OCI-LY1 (cell line): ENCODE measurements around the gene EEF2K.
A peak's percentile ranks its signal among the peaks of the same experiment; 100 is the strongest.

Experiments used
- H2AFZ ChIP-seq: fragments of 200-600 bp; sonication (generic), shearing (Covaris generic); 2 replicates; pipeline ENCODE4 v1.6.0; 2014; ENCODE audit warnings: antibody characterized with exemption, mild to moderate bottlenecking, low read length
- H3F3A ChIP-seq: fragments of 200-600 bp; sonication (generic), shearing (Covaris generic); 2 replicates; pipeline ENCODE4 v1.6.0; 2014; ENCODE audit warnings: mild to moderate bottlenecking, antibody characterized with exemption, low read length, moderate library complexity; ENCODE audit not compliant: insufficient read depth
- H3K27ac ChIP-seq: fragments of 200-600 bp; sonication (generic); 2 replicates; pipeline ENCODE4 v1.5.1; 2014; ENCODE audit warnings: low read length, mixed run types, mild to moderate bottlenecking, low read depth; ENCODE audit not compliant: poor library complexity, severe bottlenecking
- H3K27me3 ChIP-seq: fragments of 200-600 bp; sonication (generic); 2 replicates; pipeline ENCODE4 v1.6.0; 2014; ENCODE audit warnings: antibody characterized with exemption, mild to moderate bottlenecking, low read length, moderate library complexity; ENCODE audit not compliant: insufficient read depth
- H3K36me3 ChIP-seq: fragments of 200-600 bp; sonication (generic); 2 replicates; pipeline ENCODE4 v1.6.1; 2014; ENCODE audit warnings: mild to moderate bottlenecking, antibody characterized with exemption, low read length, moderate library complexity, mixed read lengths; ENCODE audit not compliant: insufficient read depth
- H3K4me1 ChIP-seq: fragments of 200-600 bp; sonication (generic); 2 replicates; pipeline ENCODE4 v1.5.1; 2014; ENCODE audit warnings: mild to moderate bottlenecking, low read length, moderate library complexity; ENCODE audit not compliant: insufficient read depth, severe bottlenecking
- H3K4me2 ChIP-seq: fragments of 200-600 bp; sonication (generic), shearing (Covaris generic); 2 replicates; pipeline ENCODE4 v1.6.1; 2014; ENCODE audit warnings: low read length
- H3K4me3 ChIP-seq: fragments of 200-600 bp; sonication (generic); 2 replicates; pipeline ENCODE4 v1.5.1; 2014; ENCODE audit warnings: low read length, low read depth, mild to moderate bottlenecking, mixed read lengths; ENCODE audit not compliant: poor library complexity, severe bottlenecking
- H3K79me2 ChIP-seq: fragments of 200-600 bp; shearing (Covaris generic); 2 replicates; pipeline ENCODE4 v1.6.1; 2016; ENCODE audit warnings: mixed run types, low read length, mixed read lengths; ENCODE audit not compliant: insufficient read depth
- H3K9ac ChIP-seq: fragments of 200-600 bp; sonication (generic), shearing (Covaris generic); 2 replicates; pipeline ENCODE4 v1.6.1; 2014; ENCODE audit warnings: mild to moderate bottlenecking, low read length, mixed read lengths
- H3K9me2 ChIP-seq: fragments of 200-600 bp; sonication (generic), shearing (Covaris generic); 2 replicates; pipeline ENCODE4 v1.6.1; 2014; ENCODE audit warnings: low read depth, mild to moderate bottlenecking, low read length, mixed read lengths
- H3K9me3 ChIP-seq: fragments of 200-600 bp; shearing (Covaris generic); 2 replicates; pipeline ENCODE4 v1.6.1; 2014; ENCODE audit warnings: low read length, mixed read lengths
- H4K20me1 ChIP-seq: fragments of 200-600 bp; sonication (generic), shearing (Covaris generic); 2 replicates; pipeline ENCODE4 v1.6.0; 2016; ENCODE audit warnings: mild to moderate bottlenecking, low read length; ENCODE audit not compliant: insufficient read depth
- EZH2 ChIP-seq: fragments of 200-600 bp; sonication (generic), shearing (Covaris generic); IDR thresholded peaks from 2 replicates; pipeline ENCODE4 v1.8.0; 2017; ENCODE audit warnings: borderline replicate concordance, mixed run types, mild to moderate bottlenecking, antibody characterized with exemption, low read length, moderate library complexity, mixed read lengths
- TF ChIP-seq, protein P1 (sequence below): fragments of 200-600 bp; sonication (generic), shearing (Covaris generic); IDR thresholded peaks from 2 replicates; pipeline ENCODE4 v1.5.1; 2017; ENCODE audit warnings: mild to moderate bottlenecking, antibody characterized with exemption, low read length, moderate library complexity, mixed read lengths

Gene EEF2K

DNA sequence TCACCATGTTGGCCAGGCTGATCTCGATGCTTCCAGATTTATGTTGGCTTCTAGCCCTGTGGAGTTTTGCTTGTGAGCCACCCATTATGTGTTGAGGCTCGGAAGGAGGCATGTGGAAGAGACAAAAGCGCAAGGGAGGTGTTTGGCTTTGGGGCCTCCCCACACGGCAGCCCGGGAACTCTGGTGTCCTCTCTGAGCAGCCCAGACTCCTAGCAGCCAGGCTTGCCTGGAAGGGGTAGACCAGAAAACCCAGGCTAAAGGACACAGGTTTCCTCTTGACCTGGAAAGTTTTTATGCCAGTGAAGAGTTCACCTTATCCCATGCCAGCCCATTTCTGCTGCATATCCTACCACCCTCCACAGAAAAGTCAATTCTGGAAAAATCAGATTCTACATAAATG, 22.7 kb upstream of the EEF2K start:
- Histone ChIP-seq H3K27ac (no peak overlapping the region), H3K36me3 (no peaks in the 10 kb centered on the region), H3K4me3 (no peak overlapping the region), H2AFZ (no peak overlapping the region), H3K9me3 (no peaks in the 10 kb centered on the region), H3K4me1 (no peaks in the 10 kb centered on the region), H3K4me2 (no peak overlapping the region), H3K27me3 (no peaks in the 10 kb centered on the region; the same call in 1 of the 2 replicates), H3K9ac (no peak overlapping the region), H3K9me2 (no peaks in the 10 kb centered on the region), H3K79me2 (no peaks in the 10 kb centered on the region), H3F3A (no peaks in the 10 kb centered on the region), H4K20me1 (no peaks in the 10 kb centered on the region)
- TF ChIP-seq, protein P1, sequence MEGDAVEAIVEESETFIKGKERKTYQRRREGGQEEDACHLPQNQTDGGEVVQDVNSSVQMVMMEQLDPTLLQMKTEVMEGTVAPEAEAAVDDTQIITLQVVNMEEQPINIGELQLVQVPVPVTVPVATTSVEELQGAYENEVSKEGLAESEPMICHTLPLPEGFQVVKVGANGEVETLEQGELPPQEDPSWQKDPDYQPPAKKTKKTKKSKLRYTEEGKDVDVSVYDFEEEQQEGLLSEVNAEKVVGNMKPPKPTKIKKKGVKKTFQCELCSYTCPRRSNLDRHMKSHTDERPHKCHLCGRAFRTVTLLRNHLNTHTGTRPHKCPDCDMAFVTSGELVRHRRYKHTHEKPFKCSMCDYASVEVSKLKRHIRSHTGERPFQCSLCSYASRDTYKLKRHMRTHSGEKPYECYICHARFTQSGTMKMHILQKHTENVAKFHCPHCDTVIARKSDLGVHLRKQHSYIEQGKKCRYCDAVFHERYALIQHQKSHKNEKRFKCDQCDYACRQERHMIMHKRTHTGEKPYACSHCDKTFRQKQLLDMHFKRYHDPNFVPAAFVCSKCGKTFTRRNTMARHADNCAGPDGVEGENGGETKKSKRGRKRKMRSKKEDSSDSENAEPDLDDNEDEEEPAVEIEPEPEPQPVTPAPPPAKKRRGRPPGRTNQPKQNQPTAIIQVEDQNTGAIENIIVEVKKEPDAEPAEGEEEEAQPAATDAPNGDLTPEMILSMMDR = no peak
- TF ChIP-seq EZH2 = no peak

GRCh38 chr16:22183901-22184614, 22.0 kb upstream of the EEF2K start:
- no peak for TF ChIP-seq EZH2
- TF ChIP-seq, protein P1 = peak; percentile 48; the same call in 1 of the 2 replicates
- Histone ChIP-seq H3K4me3 (no peak overlapping the region), H3K9ac (no peak overlapping the region), H3K4me1 (peaks cover 5% of the 10 kb centered on the region), H3K36me3 (no peaks in the 10 kb centered on the region), H3K79me2 (no peaks in the 10 kb centered on the region), H3K9me2 (no peaks in the 10 kb centered on the region), H4K20me1 (no peaks in the 10 kb centered on the region), H2AFZ (no peak overlapping the region), H3K9me3 (no peaks in the 10 kb centered on the region), H3K4me2 (no peak overlapping the region), H3K27me3 (no peaks in the 10 kb centered on the region; the same call in 1 of the 2 replicates), H3K27ac (no peak overlapping the region), H3F3A (no peaks in the 10 kb centered on the region)

DNA sequence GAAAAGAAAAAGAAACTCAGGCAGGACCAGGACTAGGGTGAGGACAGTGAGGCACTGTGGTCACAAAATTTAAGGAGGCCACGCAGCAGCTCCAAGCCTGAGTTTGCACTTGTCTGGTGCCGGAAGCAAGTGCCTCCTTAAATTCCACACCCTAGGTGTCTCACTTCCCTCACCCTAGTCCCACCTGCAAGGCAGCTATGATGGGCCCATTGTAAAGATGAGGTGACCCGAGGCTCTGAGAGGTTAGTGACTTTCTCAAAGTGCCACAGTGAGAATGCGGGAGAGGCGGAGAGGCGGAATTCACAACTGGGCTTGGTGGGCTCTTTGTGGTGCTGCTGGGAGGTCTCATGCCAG, 21.5 kb upstream of the EEF2K start:
- H3K4me3 ChIP-seq = no peak overlapping the region
- no peaks in the 10 kb centered on the region for H3K79me2 ChIP-seq

More for the DNA sequence above, 21.5 kb upstream of the EEF2K start:
- Histone ChIP-seq H4K20me1 (no peaks in the 10 kb centered on the region), H3K4me2 (no peak overlapping the region), H3K9me2 (no peaks in the 10 kb centered on the region), H3K9me3 (no peaks in the 10 kb centered on the region), H3K36me3 (no peaks in the 10 kb centered on the region), H3K27ac (no peak overlapping the region), H3F3A (no peaks in the 10 kb centered on the region), H2AFZ (no peak overlapping the region), H3K27me3 (no peaks in the 10 kb centered on the region; the same call in 1 of the 2 replicates), H3K4me1 (peaks cover 10% of the 10 kb centered on the region), H3K9ac (no peak overlapping the region)
- TF ChIP-seq, protein P1 = no peak
- no peak for TF ChIP-seq EZH2
